OCI-LY7 (cell line): Measurements from ENCODE around the gene C17orf67.

Experiments
- EZH2phosphoT487 ChIP-seq: fragments of 200-600 bp; sonication (generic); IDR thresholded peaks from 2 replicates; pipeline ENCODE4 v1.6.1; 2018; ENCODE audit warnings: low read depth, borderline replicate concordance, mild to moderate bottlenecking, mixed run types, antibody characterized with exemption, low read length, moderate library complexity, mixed read lengths
- TF ChIP-seq, protein P1 (sequence below): fragments of 200-600 bp; sonication (generic); conservative IDR thresholded peaks from 2 replicates; pipeline ENCODE4 v1.5.1; 2014; ENCODE audit warnings: mild to moderate bottlenecking, antibody characterized with exemption, low read length, moderate library complexity, mixed read lengths

DNA sequence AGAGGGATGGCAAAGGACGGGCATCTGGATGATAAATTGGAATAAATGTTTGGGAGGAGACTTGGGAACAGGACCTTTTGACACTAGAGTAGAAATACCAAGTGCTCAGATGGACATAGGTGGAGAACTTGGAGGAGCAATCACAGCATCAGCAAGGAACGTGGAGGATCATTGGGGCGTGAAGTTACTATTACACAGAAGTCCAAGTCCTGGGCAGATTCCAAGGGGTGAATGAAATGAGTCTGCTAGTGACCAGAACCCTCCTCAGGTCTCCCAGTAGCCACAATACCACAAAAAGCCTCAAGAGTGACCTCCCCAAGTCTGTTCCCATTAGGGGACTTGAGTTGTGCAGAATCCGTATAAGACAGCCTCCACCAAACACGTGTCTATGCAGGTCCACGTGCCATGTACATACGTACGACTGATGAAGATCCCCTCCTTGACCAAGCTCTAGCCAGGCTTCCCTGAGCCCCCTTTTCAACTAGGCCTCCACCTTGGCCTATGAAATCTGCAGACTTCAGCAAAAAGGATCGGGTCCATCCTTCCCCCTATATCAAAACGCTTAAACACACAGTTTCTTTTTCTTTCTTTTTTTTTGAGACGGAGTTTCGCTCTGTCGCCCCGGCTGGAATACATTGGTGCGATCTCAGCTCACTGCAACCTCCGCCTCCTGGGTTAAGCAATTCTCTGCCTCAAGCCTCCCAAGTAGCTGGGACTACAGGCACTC is 2.2 kb downstream of the C17orf67 start:
- TF ChIP-seq, protein P1, sequence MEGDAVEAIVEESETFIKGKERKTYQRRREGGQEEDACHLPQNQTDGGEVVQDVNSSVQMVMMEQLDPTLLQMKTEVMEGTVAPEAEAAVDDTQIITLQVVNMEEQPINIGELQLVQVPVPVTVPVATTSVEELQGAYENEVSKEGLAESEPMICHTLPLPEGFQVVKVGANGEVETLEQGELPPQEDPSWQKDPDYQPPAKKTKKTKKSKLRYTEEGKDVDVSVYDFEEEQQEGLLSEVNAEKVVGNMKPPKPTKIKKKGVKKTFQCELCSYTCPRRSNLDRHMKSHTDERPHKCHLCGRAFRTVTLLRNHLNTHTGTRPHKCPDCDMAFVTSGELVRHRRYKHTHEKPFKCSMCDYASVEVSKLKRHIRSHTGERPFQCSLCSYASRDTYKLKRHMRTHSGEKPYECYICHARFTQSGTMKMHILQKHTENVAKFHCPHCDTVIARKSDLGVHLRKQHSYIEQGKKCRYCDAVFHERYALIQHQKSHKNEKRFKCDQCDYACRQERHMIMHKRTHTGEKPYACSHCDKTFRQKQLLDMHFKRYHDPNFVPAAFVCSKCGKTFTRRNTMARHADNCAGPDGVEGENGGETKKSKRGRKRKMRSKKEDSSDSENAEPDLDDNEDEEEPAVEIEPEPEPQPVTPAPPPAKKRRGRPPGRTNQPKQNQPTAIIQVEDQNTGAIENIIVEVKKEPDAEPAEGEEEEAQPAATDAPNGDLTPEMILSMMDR, result no peak
- no peak for TF ChIP-seq EZH2phosphoT487
